ENCODE measurements around the gene PXDN. TPM values are rescaled to one million over a fixed set of nuclear protein-coding genes. Genes with fewer than 3 reads are reported as not detected.
A peak's percentile ranks its signal among the peaks of the same experiment; 100 is the strongest.

The PXDN gene
- total RNA-seq, 1 donor from 2014 or later, result 36.3 TPM

DNA sequence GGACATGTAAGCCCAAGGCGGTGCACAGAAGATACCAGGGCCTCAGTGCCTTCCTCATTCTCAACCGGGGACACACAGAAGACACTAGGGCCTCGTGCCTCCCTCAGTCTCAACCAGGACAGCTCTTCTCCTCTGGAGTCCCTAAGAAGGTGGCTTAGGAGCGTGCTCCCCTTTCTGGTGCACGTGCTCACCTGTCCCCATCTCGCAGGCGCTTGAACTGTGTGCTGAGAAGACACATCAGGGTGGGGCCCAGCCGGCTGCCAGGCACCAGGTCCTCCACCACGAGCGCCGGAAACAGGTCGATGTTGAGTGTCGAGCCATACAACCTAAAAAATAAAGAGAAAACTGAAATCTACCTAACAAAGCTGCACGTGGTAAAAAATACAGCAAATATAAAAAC, 99.9 kb downstream of the PXDN start:
- H3K9me3 ChIP-seq, result no peaks in the 10 kb centered on the region
- no peak overlapping the region for H3K27ac ChIP-seq
- no peaks in the 10 kb centered on the region for H3K27me3 ChIP-seq (ENCODE audit: low read depth)
- TF ChIP-seq, protein P1, sequence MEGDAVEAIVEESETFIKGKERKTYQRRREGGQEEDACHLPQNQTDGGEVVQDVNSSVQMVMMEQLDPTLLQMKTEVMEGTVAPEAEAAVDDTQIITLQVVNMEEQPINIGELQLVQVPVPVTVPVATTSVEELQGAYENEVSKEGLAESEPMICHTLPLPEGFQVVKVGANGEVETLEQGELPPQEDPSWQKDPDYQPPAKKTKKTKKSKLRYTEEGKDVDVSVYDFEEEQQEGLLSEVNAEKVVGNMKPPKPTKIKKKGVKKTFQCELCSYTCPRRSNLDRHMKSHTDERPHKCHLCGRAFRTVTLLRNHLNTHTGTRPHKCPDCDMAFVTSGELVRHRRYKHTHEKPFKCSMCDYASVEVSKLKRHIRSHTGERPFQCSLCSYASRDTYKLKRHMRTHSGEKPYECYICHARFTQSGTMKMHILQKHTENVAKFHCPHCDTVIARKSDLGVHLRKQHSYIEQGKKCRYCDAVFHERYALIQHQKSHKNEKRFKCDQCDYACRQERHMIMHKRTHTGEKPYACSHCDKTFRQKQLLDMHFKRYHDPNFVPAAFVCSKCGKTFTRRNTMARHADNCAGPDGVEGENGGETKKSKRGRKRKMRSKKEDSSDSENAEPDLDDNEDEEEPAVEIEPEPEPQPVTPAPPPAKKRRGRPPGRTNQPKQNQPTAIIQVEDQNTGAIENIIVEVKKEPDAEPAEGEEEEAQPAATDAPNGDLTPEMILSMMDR (IDR thresholded peaks at IDR 0.05), result no peak
- intact Hi-C loops (cut with DNase I), result no loop called here
- peaks cover 5% of the 10 kb centered on the region for H3K4me1 ChIP-seq
- DNase-seq, result no peak
- ATAC-seq, result no peak
- no peak overlapping the region for H3K4me3 ChIP-seq
- H3K36me3 ChIP-seq, result peaks cover 44% of the 10 kb centered on the region

DNA sequence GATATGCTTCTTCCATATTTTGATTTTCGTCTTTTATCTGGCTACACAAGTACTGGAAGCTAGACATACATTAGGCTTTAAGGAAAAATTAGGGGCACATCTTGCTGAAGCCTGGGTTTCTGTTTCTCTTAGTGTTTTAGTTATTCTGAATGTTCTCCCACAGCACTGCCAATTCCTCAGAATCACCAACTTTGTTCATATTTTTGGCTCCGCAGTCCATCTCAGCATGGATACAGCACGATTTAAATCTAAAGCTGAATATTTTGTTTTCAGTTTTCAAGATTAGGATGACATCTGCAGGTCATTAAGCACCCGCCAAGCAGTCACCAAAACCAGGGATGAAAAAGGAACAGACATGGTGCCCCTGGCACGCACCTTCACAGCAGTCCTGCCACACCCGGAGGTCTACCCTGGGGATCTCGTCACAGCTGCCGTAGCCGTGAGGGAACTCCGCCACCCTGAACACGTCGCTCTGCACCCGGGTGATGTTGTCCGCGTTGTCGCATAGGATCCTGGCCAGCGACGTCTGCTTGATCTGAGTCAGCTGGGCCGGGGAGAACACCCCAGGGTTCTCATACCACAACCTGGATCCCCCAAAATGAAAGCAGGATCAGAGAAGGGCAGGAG, 101.2 kb downstream of the PXDN start:
- Histone ChIP-seq H3K36me3 (peaks cover 45% of the 10 kb centered on the region), H3K9me3 (no peaks in the 10 kb centered on the region), H3K27ac (no peak overlapping the region), H3K4me3 (no peak overlapping the region), H3K27me3 (ENCODE audit: low read depth) (no peaks in the 10 kb centered on the region), H3K4me1 (peaks cover 5% of the 10 kb centered on the region)
- DNase-seq (no peak), ATAC-seq (no peak)
- intact Hi-C loops (cut with DNase I), result no loop called here
- TF ChIP-seq, protein P1 (IDR thresholded peaks at IDR 0.05), result no peak

DNA sequence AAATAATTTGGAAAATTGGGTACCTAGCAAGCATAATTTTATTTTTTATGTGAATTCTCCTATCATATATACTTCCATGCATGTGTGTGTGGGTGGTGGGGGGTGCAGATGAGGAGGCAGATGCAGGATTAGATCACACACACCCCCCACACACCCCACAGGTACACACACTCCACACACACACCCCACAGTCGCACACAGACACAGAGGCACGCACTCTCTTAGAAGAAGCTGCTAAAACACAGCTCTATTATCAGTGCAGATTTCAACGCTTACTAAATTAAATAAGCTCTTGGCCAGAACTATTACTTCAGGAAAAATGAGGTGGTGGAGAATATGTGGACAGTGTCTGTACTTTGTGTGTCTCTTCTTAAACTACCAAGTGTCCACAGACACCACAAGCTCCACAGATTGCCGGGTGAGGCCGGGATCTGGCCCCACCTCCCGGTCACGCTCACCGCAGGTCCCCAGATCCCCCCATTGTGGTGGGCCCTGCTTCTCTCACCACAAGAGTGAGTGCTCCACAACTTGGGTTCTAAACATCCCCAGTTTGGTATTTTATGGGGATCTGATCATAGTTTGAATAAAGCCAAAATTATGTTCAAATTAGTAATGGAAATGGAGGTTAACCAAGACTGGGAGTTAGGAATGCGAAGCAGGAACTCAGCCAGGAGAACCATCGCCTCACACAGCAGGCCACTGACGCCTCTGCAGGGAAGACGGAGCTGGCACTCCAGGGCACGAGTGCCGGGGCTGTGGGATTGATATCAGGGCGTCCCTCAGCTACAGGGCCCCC, 102.1 kb downstream of the PXDN start:
- DNase-seq, result no peak
- peaks cover 42% of the 10 kb centered on the region for H3K36me3 ChIP-seq
- H3K9me3 ChIP-seq, result no peaks in the 10 kb centered on the region
- intact Hi-C loops (cut with DNase I), result no loop called here
- no peaks in the 10 kb centered on the region for H3K27me3 ChIP-seq (ENCODE audit: low read depth)
- TF ChIP-seq, protein P1 (IDR thresholded peaks at IDR 0.05), result no peak
- H3K27ac ChIP-seq, result no peak overlapping the region
- peaks cover 5% of the 10 kb centered on the region for H3K4me1 ChIP-seq
- no peak for ATAC-seq
- H3K4me3 ChIP-seq, result no peak overlapping the region

DNA sequence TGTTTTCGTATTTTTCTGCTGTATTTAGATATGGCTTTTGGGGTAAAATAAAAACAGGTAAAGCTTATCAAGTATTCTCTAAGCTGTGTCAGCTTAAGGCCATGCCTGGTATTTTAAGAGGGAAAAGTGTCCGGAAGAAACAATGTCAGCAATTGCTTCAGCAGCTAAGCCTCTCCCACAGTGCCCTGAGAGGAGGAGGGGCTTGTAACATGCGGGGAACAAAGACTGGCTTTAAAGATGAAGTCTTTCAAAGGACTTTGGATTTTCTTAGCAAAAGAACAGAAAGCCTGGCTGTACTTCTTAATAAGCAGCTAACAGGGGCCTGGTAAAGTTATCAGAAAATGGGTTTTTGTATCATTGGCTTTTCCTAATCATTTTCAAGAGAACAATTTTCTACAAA, 102.8 kb downstream of the PXDN start:
- TF ChIP-seq, protein P1 (IDR thresholded peaks at IDR 0.05), result no peak

DNA sequence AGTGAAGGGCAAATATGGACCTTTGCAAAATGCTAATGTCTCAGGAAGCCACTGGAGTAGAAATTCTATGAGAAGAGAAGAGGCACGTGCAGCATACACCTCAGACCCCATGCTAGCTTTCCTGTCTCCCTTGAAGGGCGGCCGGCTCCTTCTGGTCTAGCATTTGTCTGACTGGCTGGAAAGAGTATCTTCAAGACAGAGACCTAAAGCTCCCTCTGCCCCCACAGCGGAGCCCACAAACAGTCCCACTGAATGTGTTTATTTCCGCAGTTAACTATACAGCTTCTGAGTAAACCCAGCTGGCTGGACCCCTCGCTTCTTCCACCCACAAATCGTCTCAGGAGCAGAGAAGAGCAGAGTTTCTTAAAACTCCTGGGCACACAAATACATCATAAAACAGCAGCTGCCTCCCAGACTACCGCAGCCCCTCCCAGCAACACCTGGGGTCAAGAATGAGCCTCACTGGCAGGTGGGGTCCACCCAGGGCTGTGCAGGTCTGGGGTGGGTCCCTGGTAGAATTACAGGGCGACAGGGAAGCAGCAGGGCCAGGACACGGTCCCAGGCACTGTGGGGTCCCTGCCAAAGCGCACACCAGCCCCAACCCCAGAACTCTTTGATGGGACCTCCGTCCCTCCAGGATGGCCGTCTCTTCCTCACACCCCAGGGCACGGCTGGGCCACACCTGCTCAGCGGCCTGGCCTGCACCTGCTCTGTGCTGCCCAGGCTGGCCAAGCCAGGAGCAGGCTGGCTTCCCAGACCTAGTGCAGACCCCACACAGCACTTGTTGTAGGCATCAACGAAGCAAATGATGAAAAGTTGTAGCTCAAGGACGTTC, 103.8 kb downstream of the PXDN start:
- ATAC-seq, result no peak
- Histone ChIP-seq H3K27me3 (ENCODE audit: low read depth) (no peaks in the 10 kb centered on the region), H3K4me3 (no peak overlapping the region), H3K9me3 (no peaks in the 10 kb centered on the region), H3K4me1 (peaks cover 5% of the 10 kb centered on the region), H3K36me3 (peaks cover 53% of the 10 kb centered on the region), H3K27ac (no peak overlapping the region)
- intact Hi-C loops (cut with DNase I), result no loop called here
- DNase-seq, result no peak
- TF ChIP-seq, protein P1 (IDR thresholded peaks at IDR 0.05), result no peak

More for the DNA sequence above, 102.8 kb downstream of the PXDN start:
- DNase-seq (no peak), ATAC-seq (peak; percentile 54 to 88)
- H3K36me3 ChIP-seq, result peaks cover 47% of the 10 kb centered on the region
- no peak overlapping the region for H3K4me3 ChIP-seq
- H3K27me3 ChIP-seq (ENCODE audit: low read depth), result no peaks in the 10 kb centered on the region
- H3K27ac ChIP-seq, result no peak overlapping the region
- intact Hi-C loops (cut with DNase I), result no loop called here
- H3K4me1 ChIP-seq, result peaks cover 5% of the 10 kb centered on the region
- H3K9me3 ChIP-seq, result no peaks in the 10 kb centered on the region

Data from lower lobe of right lung (tissue), 2 donors.